DND-41 (cell line): ENCODE results near the gene SETX.

Experiments
- ATAC-seq: fragments of 200-7000 bp; cut with Tn5 transposase; 3 replicates; pipeline ENCODE4 v1.9.1; 2021; ENCODE audit warnings: low read depth; ENCODE audit not compliant: insufficient read depth
- DNase-seq: peaks from one replicate; pipeline ENCODE4 v3.0.0-alpha.2; 2020
- H2AFZ ChIP-seq: 2 replicates; pipeline ENCODE4 v1.6.0; 2012; ENCODE audit warnings: low read depth, low read length
- H3K27ac ChIP-seq: 2 replicates; pipeline ENCODE4 v1.5.1; 2012; ENCODE audit warnings: low read length, inconsistent platforms
- H3K27me3 ChIP-seq: fragments of 200-600 bp; sonication (generic); 2 replicates; pipeline ENCODE4 v1.6.0; 2012; ENCODE audit warnings: low read length, mild to moderate bottlenecking, inconsistent platforms; ENCODE audit not compliant: insufficient read depth, poor library complexity
- H3K36me3 ChIP-seq: 2 replicates; pipeline ENCODE4 v1.5.1; 2012; ENCODE audit warnings: low read length, inconsistent platforms; ENCODE audit not compliant: insufficient read depth
- H3K4me1 ChIP-seq: 2 replicates; pipeline ENCODE4 v1.5.1; 2012; ENCODE audit warnings: mild to moderate bottlenecking, low read length; ENCODE audit not compliant: insufficient read depth
- H3K4me2 ChIP-seq: 2 replicates; pipeline ENCODE4 v1.6.0; 2012; ENCODE audit warnings: mild to moderate bottlenecking, moderate library complexity, low read length, inconsistent platforms; ENCODE audit not compliant: insufficient read depth
- H3K4me3 ChIP-seq, 2 experiments: fragments of 200-600 bp in 1 of 2; shearing (Covaris generic) in 1 of 2; 2 replicates each; pipeline ENCODE4 v1.5.1; 2012 to 2016; ENCODE audit warnings: inconsistent platforms in 2 of 2, low read length in 2 of 2, mild to moderate bottlenecking in 2 of 2, low read depth in 1 of 2, moderate library complexity in 1 of 2
- H3K79me2 ChIP-seq: 2 replicates; pipeline ENCODE4 v1.6.0; 2012; ENCODE audit warnings: low read length, inconsistent platforms; ENCODE audit not compliant: insufficient read depth
- H3K9ac ChIP-seq: 2 replicates; pipeline ENCODE4 v1.6.0; 2012; ENCODE audit warnings: low read depth, mild to moderate bottlenecking, inconsistent platforms, low read length, moderate library complexity
- H3K9me3 ChIP-seq: 2 replicates; pipeline ENCODE4 v1.5.1; 2012; ENCODE audit warnings: low read length, moderate library complexity, mild to moderate bottlenecking, inconsistent platforms; ENCODE audit not compliant: insufficient read depth, severe bottlenecking
- H4K20me1 ChIP-seq: 2 replicates; pipeline ENCODE4 v1.6.0; 2012; ENCODE audit warnings: low read length; ENCODE audit not compliant: insufficient read depth
- CTCF ChIP-seq: IDR thresholded peaks from 2 replicates; pipeline ENCODE4 v1.5.1; 2012; ENCODE audit warnings: borderline replicate concordance, low read length, moderate library complexity, mild to moderate bottlenecking; ENCODE audit not compliant: poor library complexity, severe bottlenecking; ENCODE audit errors: extremely low read depth
- EZH2 ChIP-seq: IDR thresholded peaks from 3 replicates; pipeline ENCODE4 v1.6.1; 2012; ENCODE audit warnings: borderline replicate concordance, low read depth, mild to moderate bottlenecking, moderate library complexity, low read length, inconsistent platforms; ENCODE audit not compliant: severe bottlenecking

The SETX gene

GRCh38 chr9:132341177-132341840, 13.5 kb downstream of the SETX start:
- no peak for TF ChIP-seq EZH2
- no peak for TF ChIP-seq CTCF
- no peak overlapping the region for H3K27ac ChIP-seq
- H4K20me1 ChIP-seq, result no peaks in the 10 kb centered on the region
- H3K27me3 ChIP-seq, result no peaks in the 10 kb centered on the region
- H3K79me2 ChIP-seq, result no peaks in the 10 kb centered on the region
- no peak overlapping the region for H2AFZ ChIP-seq
- H3K4me1 ChIP-seq, result no peaks in the 10 kb centered on the region
- H3K4me2 ChIP-seq, result no peak overlapping the region
- ATAC-seq, result no peak
- H3K9ac ChIP-seq, result no peak overlapping the region
- H3K36me3 ChIP-seq, result peaks cover 79% of the 10 kb centered on the region
- no peak overlapping the region for H3K4me3 ChIP-seq
- DNase-seq, result no peak
- H3K9me3 ChIP-seq, result no peaks in the 10 kb centered on the region

GRCh38 chr9:132334364-132334763, 20.4 kb downstream of the SETX start:
- no peaks in the 10 kb centered on the region for H3K27me3 ChIP-seq
- no peak overlapping the region for H3K9ac ChIP-seq
- DNase-seq, result no peak
- no peak overlapping the region for H2AFZ ChIP-seq
- H3K79me2 ChIP-seq, result no peaks in the 10 kb centered on the region
- peaks cover 79% of the 10 kb centered on the region for H3K36me3 ChIP-seq
- H3K4me3 ChIP-seq, result no peak overlapping the region
- no peaks in the 10 kb centered on the region; the same call in 1 of the 2 replicates for H4K20me1 ChIP-seq
- H3K27ac ChIP-seq, result no peak overlapping the region
- ATAC-seq, result no peak
- H3K4me2 ChIP-seq, result no peak overlapping the region
- no peak for TF ChIP-seq CTCF
- TF ChIP-seq EZH2, result no peak
- no peaks in the 10 kb centered on the region for H3K4me1 ChIP-seq
- no peaks in the 10 kb centered on the region for H3K9me3 ChIP-seq

DNA sequence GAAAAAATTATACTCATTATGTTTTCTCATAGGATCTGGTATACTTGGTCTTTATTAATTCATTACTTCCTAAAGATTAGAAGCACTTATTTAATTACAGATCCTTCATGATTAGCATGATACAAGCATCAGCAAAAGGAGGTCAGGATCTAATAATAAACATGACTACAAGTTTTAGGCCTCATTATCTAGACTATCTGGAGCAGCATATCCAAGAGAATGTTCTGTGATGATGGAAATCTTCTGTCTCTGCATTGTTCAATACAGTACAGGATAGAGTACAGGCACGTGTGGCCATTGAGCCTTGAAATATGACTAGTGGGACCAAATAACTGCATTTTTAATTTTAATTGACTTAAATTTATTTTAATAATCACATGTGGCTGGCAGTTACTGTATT, 21.2 kb downstream of the SETX start:
- no peak overlapping the region for H3K9ac ChIP-seq
- no peaks in the 10 kb centered on the region for H3K9me3 ChIP-seq
- no peak overlapping the region for H3K4me3 ChIP-seq
- H3K27me3 ChIP-seq, result no peaks in the 10 kb centered on the region
- no peaks in the 10 kb centered on the region; the same call in 1 of the 2 replicates for H4K20me1 ChIP-seq
- H2AFZ ChIP-seq, result no peak overlapping the region
- no peak for ATAC-seq
- H3K79me2 ChIP-seq, result no peaks in the 10 kb centered on the region
- no peaks in the 10 kb centered on the region for H3K4me1 ChIP-seq
- H3K4me2 ChIP-seq, result no peak overlapping the region
- no peak overlapping the region for H3K27ac ChIP-seq
- H3K36me3 ChIP-seq, result peaks cover 79% of the 10 kb centered on the region
- no peak for DNase-seq
- TF ChIP-seq EZH2, result no peak
- TF ChIP-seq CTCF, result no peak
